SK-N-SH treated with all-trans-retinoic acid at 6 μM for 48 hours (cell line): ENCODE measurements around the gene CHMP4A.

Experiments
- ATAC-seq: fragments of 200-7000 bp; cut with Tn5 transposase; 3 replicates; pipeline ENCODE4 v1.9.1; 2020; ENCODE audit warnings: mild to moderate bottlenecking, moderate library complexity
- ARNTL ChIP-seq: fragments of 450-650 bp; formaldehyde crosslinking; IDR thresholded peaks from 2 replicates; pipeline ENCODE4 v1.5.0; 2020; ENCODE audit warnings: low read depth, mild to moderate bottlenecking, moderate library complexity, borderline replicate concordance
- BACH2 ChIP-seq: fragments of 250-450 bp; sonication (Bioruptor Pico); IDR thresholded peaks from 2 replicates; pipeline ENCODE4 v1.9.0; 2021; ENCODE audit warnings: mild to moderate bottlenecking, borderline replicate concordance
- CSDC2 ChIP-seq: fragments of 250-450 bp; sonication (Bioruptor Pico); IDR thresholded peaks from 2 replicates; pipeline ENCODE4 v1.5.0; 2020; ENCODE audit warnings: mild to moderate bottlenecking, moderate library complexity
- GLIS3 ChIP-seq: fragments of 250-450 bp; sonication (Bioruptor Pico); IDR thresholded peaks from 2 replicates; pipeline ENCODE4 v1.5.0; 2020; ENCODE audit warnings: mild to moderate bottlenecking, moderate library complexity
- PPARA ChIP-seq: fragments of 250-450 bp; sonication (Bioruptor Pico); IDR thresholded peaks from 2 replicates; pipeline ENCODE4 v1.5.0; 2020; ENCODE audit warnings: mild to moderate bottlenecking, borderline replicate concordance
- RARB ChIP-seq: fragments of 250-450 bp; sonication (Bioruptor Pico); IDR thresholded peaks from 2 replicates; pipeline ENCODE4 v1.8.0; 2021; ENCODE audit warnings: mild to moderate bottlenecking, moderate library complexity
- TOX ChIP-seq: fragments of 250-450 bp; sonication (Bioruptor Pico); IDR thresholded peaks from 2 replicates; pipeline ENCODE4 v1.8.0; 2021; ENCODE audit warnings: mild to moderate bottlenecking, moderate library complexity, borderline replicate concordance
- ZC3H10 ChIP-seq: fragments of 250-450 bp; sonication (Bioruptor Pico); IDR thresholded peaks from 2 replicates; pipeline ENCODE4 v1.5.1; 2021; ENCODE audit warnings: mild to moderate bottlenecking, moderate library complexity
- ZFP3 ChIP-seq: fragments of 250-450 bp; sonication (Bioruptor Pico); IDR thresholded peaks from 2 replicates; pipeline ENCODE4 v1.5.0; 2020; ENCODE audit warnings: mild to moderate bottlenecking, moderate library complexity
- ZFP30 ChIP-seq: fragments of 450-650 bp; formaldehyde crosslinking; IDR thresholded peaks from 2 replicates; pipeline ENCODE4 v1.5.0; 2022; ENCODE audit warnings: mild to moderate bottlenecking, moderate library complexity
- ZNF565 ChIP-seq: fragments of 450-650 bp; formaldehyde crosslinking; conservative IDR thresholded peaks from 2 replicates; pipeline ENCODE4 v1.5.0; 2020; ENCODE audit warnings: low read depth, mild to moderate bottlenecking, moderate library complexity
- ZNF70 ChIP-seq: fragments of 450-650 bp; formaldehyde crosslinking; IDR thresholded peaks from 2 replicates; pipeline ENCODE4 v1.5.0; 2020; ENCODE audit warnings: mild to moderate bottlenecking, moderate library complexity
- TF ChIP-seq, protein P1 (sequence below): fragments of 250-450 bp; sonication (Bioruptor Pico); IDR thresholded peaks from 2 replicates; pipeline ENCODE4 v1.5.1; 2020; ENCODE audit warnings: low read depth, mild to moderate bottlenecking, moderate library complexity
- TF ChIP-seq, protein P2 (sequence below): fragments of 250-450 bp; sonication (Bioruptor Pico); IDR thresholded peaks from 2 replicates; pipeline ENCODE4 v1.8.0; 2020; ENCODE audit warnings: mild to moderate bottlenecking, moderate library complexity, borderline replicate concordance
- TF ChIP-seq, protein P3 (sequence below): fragments of 250-450 bp; sonication (Bioruptor Pico); IDR thresholded peaks from 2 replicates; pipeline ENCODE4 v1.8.0; 2021; ENCODE audit warnings: low read depth, mild to moderate bottlenecking, moderate library complexity, borderline replicate concordance
- TF ChIP-seq, protein P4 (sequence below): fragments of 250-450 bp; sonication (Bioruptor Pico); IDR thresholded peaks from 2 replicates; pipeline ENCODE4 v1.5.1; 2021; ENCODE audit warnings: mild to moderate bottlenecking, moderate library complexity
- TF ChIP-seq, protein P5 (sequence below): fragments of 250-450 bp; sonication (Bioruptor Pico); IDR thresholded peaks from 2 replicates; pipeline ENCODE4 v1.5.0; 2020; ENCODE audit warnings: mild to moderate bottlenecking, moderate library complexity

CHMP4A gene

DNA sequence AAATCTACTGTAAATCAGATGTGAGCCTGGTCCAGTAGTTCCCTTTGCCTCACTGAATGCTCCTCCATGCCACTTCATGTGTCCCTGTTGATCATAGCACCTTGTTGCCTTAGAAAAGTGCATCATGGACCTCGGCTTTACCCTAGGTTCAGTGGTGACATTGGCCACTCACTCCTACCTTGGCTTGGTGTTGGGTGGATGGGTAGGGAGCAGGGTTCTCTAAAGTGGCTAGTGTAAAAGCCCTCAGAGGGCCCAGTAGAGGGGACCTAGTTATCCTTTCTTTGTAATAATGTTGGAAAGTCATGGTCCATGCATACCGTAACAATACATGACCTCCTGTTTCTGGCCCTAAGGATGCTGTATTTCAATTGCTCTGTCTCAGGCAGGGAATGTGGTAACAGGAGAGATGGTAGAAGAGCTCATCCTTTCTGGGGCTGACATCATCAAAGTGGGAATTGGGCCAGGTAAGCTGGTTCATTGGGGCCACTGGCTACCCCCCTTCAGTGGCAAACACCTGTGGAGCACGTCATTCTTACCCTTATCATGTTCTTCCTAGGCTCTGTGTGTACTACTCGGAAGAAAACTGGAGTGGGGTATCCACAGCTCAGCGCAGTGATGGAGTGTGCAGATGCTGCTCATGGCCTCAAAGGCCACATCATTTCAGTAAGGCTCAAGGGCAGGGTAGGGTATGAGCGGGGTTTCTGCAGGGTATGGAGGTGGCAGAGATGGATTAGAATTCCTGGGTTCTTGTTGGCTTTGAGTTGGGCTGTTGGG is 23.6 kb upstream of the CHMP4A start:
- TF ChIP-seq ZNF565 (CRISPR knock-in tag) (no peak), ZC3H10 (CRISPR knock-in tag) (no peak), BACH2 (CRISPR knock-in tag) (no peak), PPARA (no peak), ARNTL (CRISPR knock-in tag) (no peak), ZFP30 (CRISPR knock-in tag) (no peak), RARB (CRISPR knock-in tag) (no peak), GLIS3 (CRISPR knock-in tag) (no peak)
- TF ChIP-seq, protein P1, sequence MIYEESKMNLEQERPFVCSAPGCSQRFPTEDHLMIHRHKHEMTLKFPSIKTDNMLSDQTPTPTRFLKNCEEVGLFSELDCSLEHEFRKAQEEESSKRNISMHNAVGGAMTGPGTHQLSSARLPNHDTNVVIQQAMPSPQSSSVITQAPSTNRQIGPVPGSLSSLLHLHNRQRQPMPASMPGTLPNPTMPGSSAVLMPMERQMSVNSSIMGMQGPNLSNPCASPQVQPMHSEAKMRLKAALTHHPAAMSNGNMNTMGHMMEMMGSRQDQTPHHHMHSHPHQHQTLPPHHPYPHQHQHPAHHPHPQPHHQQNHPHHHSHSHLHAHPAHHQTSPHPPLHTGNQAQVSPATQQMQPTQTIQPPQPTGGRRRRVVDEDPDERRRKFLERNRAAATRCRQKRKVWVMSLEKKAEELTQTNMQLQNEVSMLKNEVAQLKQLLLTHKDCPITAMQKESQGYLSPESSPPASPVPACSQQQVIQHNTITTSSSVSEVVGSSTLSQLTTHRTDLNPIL (CRISPR knock-in tag) = no peak
- TF ChIP-seq, protein P2, sequence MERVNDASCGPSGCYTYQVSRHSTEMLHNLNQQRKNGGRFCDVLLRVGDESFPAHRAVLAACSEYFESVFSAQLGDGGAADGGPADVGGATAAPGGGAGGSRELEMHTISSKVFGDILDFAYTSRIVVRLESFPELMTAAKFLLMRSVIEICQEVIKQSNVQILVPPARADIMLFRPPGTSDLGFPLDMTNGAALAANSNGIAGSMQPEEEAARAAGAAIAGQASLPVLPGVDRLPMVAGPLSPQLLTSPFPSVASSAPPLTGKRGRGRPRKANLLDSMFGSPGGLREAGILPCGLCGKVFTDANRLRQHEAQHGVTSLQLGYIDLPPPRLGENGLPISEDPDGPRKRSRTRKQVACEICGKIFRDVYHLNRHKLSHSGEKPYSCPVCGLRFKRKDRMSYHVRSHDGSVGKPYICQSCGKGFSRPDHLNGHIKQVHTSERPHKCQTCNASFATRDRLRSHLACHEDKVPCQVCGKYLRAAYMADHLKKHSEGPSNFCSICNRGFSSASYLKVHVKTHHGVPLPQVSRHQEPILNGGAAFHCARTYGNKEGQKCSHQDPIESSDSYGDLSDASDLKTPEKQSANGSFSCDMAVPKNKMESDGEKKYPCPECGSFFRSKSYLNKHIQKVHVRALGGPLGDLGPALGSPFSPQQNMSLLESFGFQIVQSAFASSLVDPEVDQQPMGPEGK = no peak
- TF ChIP-seq, protein P3, sequence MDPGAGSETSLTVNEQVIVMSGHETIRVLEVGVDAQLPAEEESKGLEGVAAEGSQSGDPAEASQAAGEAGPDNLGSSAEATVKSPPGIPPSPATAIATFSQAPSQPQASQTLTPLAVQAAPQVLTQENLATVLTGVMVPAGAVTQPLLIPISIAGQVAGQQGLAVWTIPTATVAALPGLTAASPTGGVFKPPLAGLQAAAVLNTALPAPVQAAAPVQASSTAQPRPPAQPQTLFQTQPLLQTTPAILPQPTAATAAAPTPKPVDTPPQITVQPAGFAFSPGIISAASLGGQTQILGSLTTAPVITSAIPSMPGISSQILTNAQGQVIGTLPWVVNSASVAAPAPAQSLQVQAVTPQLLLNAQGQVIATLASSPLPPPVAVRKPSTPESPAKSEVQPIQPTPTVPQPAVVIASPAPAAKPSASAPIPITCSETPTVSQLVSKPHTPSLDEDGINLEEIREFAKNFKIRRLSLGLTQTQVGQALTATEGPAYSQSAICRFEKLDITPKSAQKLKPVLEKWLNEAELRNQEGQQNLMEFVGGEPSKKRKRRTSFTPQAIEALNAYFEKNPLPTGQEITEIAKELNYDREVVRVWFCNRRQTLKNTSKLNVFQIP (CRISPR knock-in tag) = no peak
- TF ChIP-seq, protein P4, sequence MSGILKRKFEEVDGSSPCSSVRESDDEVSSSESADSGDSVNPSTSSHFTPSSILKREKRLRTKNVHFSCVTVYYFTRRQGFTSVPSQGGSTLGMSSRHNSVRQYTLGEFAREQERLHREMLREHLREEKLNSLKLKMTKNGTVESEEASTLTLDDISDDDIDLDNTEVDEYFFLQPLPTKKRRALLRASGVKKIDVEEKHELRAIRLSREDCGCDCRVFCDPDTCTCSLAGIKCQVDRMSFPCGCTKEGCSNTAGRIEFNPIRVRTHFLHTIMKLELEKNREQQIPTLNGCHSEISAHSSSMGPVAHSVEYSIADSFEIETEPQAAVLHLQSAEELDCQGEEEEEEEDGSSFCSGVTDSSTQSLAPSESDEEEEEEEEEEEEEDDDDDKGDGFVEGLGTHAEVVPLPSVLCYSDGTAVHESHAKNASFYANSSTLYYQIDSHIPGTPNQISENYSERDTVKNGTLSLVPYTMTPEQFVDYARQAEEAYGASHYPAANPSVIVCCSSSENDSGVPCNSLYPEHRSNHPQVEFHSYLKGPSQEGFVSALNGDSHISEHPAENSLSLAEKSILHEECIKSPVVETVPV (CRISPR knock-in tag) = no peak
- TF ChIP-seq, protein P5, sequence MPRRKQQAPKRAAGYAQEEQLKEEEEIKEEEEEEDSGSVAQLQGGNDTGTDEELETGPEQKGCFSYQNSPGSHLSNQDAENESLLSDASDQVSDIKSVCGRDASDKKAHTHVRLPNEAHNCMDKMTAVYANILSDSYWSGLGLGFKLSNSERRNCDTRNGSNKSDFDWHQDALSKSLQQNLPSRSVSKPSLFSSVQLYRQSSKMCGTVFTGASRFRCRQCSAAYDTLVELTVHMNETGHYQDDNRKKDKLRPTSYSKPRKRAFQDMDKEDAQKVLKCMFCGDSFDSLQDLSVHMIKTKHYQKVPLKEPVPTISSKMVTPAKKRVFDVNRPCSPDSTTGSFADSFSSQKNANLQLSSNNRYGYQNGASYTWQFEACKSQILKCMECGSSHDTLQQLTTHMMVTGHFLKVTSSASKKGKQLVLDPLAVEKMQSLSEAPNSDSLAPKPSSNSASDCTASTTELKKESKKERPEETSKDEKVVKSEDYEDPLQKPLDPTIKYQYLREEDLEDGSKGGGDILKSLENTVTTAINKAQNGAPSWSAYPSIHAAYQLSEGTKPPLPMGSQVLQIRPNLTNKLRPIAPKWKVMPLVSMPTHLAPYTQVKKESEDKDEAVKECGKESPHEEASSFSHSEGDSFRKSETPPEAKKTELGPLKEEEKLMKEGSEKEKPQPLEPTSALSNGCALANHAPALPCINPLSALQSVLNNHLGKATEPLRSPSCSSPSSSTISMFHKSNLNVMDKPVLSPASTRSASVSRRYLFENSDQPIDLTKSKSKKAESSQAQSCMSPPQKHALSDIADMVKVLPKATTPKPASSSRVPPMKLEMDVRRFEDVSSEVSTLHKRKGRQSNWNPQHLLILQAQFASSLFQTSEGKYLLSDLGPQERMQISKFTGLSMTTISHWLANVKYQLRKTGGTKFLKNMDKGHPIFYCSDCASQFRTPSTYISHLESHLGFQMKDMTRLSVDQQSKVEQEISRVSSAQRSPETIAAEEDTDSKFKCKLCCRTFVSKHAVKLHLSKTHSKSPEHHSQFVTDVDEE = no peak
- no peak for ATAC-seq

DNA sequence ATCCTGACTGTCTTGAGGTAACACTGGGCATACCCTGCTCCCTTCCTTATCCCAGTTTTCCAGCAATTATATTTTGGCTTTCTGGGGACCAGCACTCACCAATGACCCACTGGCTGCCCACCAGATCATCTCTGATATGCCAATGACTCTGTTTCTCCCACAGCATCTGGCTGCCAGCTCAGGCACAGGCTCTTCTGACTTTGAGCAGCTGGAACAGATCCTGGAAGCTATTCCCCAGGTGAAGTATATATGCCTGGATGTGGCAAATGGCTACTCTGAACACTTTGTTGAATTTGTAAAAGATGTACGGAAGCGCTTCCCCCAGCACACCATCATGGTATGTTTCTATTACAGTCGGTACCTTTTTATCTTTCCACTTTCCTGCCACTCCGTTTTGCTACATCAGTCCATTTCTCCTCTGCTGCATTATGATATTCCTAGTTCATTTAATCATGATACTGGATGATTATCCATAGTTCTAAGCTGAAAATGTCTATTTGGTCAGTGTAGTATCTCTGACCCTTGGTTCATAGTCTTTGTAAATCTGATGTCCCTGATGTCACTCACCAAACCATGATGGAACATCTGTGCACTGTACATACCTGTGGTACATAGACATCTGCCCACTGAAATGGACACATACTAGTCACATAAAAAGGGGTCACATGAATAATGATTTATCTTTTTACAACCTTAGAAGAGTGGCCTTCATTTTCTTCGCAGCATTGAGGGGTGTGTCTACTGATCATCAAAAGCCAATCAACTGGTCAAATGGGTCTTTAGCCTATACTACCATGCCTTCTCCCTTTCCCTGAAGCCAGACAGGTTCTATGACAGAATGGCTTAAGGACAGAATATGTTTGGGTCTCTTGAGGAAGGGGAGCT is 22.8 kb upstream of the CHMP4A start:
- TF ChIP-seq ZNF70 (CRISPR knock-in tag) = no peak
- TF ChIP-seq ZFP3 (CRISPR knock-in tag) = no peak
- TF ChIP-seq ARNTL (CRISPR knock-in tag) = no peak
- no peak for TF ChIP-seq CSDC2 (CRISPR knock-in tag)
- TF ChIP-seq ZFP30 (CRISPR knock-in tag) = no peak
- TF ChIP-seq GLIS3 (CRISPR knock-in tag) = no peak
- no peak for TF ChIP-seq TOX
- no peak for TF ChIP-seq ZC3H10 (CRISPR knock-in tag)
- ATAC-seq = no peak
